HepG2 (cell line): ENCODE data around the gene SYNDIG1. TPM values are rescaled to one million over a fixed set of nuclear protein-coding genes. Genes with fewer than 3 reads are reported as not detected.

ENCODE experiments used
- ATAC-seq: fragments of 200-7000 bp; cut with Tn5 transposase; 3 replicates; pipeline ENCODE4 v1.9.1; 2020; ENCODE audit warnings: mild to moderate bottlenecking, moderate library complexity
- BruUV-seq: library from RNA; stranded (reverse); fragments of 400-500 nt; replicated peaks from 2 replicates; lab custom pipeline; 2021; lab: Mats Ljungman, UMichigan
- CTCF ChIA-PET: fragments of 300-600 bp; formaldehyde crosslinking; extraction: SDS; loops from one replicate; lab custom pipeline; 2021; ENCODE audit warnings: low total read pairs, inconsistent platforms, low intra/inter-chr PET ratio; lab: Yijun Ruan, JAX
- POLR2A ChIA-PET: fragments of 350-600 bp; sonication (Branson Sonifier 250); formaldehyde crosslinking; loops from one replicate; lab custom pipeline; 2020; ENCODE audit warnings: antibody characterized with exemption, inconsistent platforms; lab: Yijun Ruan, JAX
- DNase-seq: peaks from one replicate; pipeline ENCODE4 v3.0.0-alpha.2; 2015; ENCODE audit warnings: low spot score
- FAIRE-seq: peaks from 3 replicates; lab custom pipeline; 2011; peaks lifted over from hg19 to GRCh38; lab: Jason Lieb, UNC
- H2AFZ ChIP-seq: one replicate; pipeline ENCODE4 v1.6.1; 2011; ENCODE audit warnings: low read length, inconsistent platforms
- H3K27ac ChIP-seq: fragments of 300-600 bp; 3 replicates; pipeline ENCODE4 v1.8.0; 2011; ENCODE audit warnings: mixed run types, mild to moderate bottlenecking, mixed read lengths, low read length, inconsistent platforms; ENCODE audit not compliant: insufficient read depth; ENCODE audit errors: extremely low read length
- H3K27me3 ChIP-seq, 2 experiments: fragments of 200-600 bp in 1 of 2; 2 replicates in 1 of 2; 3 replicates in 1 of 2; pipeline versions ENCODE4 v1.6.0 to v1.8.0; 2011; ENCODE audit warnings: low read length in 2 of 2, mild to moderate bottlenecking in 2 of 2, moderate library complexity in 2 of 2, inconsistent platforms in 1 of 2; ENCODE audit not compliant: insufficient read depth in 2 of 2, control insufficient read depth in 1 of 2
- H3K36me3 ChIP-seq, 2 experiments: fragments of 200-600 bp in 1 of 2; replicated peaks in 1 of 2; 2 replicates in 1 of 2; 3 replicates in 1 of 2; pipeline versions ENCODE4 v1.5.1 to v1.8.0; 2011; ENCODE audit warnings: low read length in 2 of 2, inconsistent platforms in 1 of 2; ENCODE audit not compliant: insufficient read depth in 2 of 2, control insufficient read depth in 1 of 2
- H3K4me1 ChIP-seq: 2 replicates; pipeline ENCODE4 v1.5.1; 2012; ENCODE audit warnings: low read length, inconsistent platforms; ENCODE audit not compliant: insufficient read depth
- H3K4me2 ChIP-seq: 2 replicates; pipeline ENCODE4 v1.6.0; 2011; ENCODE audit warnings: low read depth, low read length, inconsistent platforms
- H3K4me3 ChIP-seq, 3 experiments: fragments of 200-600 bp in 1 of 3; sonication (generic), shearing (Covaris generic) in 1 of 3; replicated peaks in 1 of 3; 2 replicates each; pipeline ENCODE4 v1.5.1; 2011 to 2016; ENCODE audit warnings: low read length in 3 of 3, inconsistent platforms in 2 of 3, low read depth in 2 of 3, mild to moderate bottlenecking in 2 of 3, control low read depth in 1 of 3, mixed read lengths in 1 of 3; ENCODE audit not compliant: insufficient read depth in 1 of 3
- H3K79me2 ChIP-seq: one replicate; pipeline ENCODE4 v1.6.1; 2011; ENCODE audit warnings: low read length, inconsistent platforms; ENCODE audit not compliant: insufficient read depth
- H3K9ac ChIP-seq: 2 replicates; pipeline ENCODE4 v1.6.0; 2011; ENCODE audit warnings: mild to moderate bottlenecking, low read depth, low read length, inconsistent platforms; ENCODE audit not compliant: insufficient read depth
- H3K9me3 ChIP-seq: 2 replicates; pipeline ENCODE4 v1.5.1; 2012; ENCODE audit warnings: mild to moderate bottlenecking, low read length
- H4K20me1 ChIP-seq: 2 replicates; pipeline ENCODE4 v1.6.0; 2011; ENCODE audit warnings: inconsistent platforms, mild to moderate bottlenecking, low read length, moderate library complexity; ENCODE audit not compliant: insufficient read depth
- HCFC1 ChIP-seq: fragments of 150-350 bp; IDR thresholded peaks from 2 replicates; pipeline ENCODE4 v1.6.1; 2014; ENCODE audit warnings: low read depth, low read length
- MAX ChIP-seq: IDR thresholded peaks from 2 replicates; pipeline ENCODE4 v1.6.1; 2012; ENCODE audit warnings: inconsistent platforms
- NONO ChIP-seq, 2 experiments: fragments of 450-650 bp in 1 of 2; sonication (generic) in 1 of 2; formaldehyde crosslinking in 1 of 2; IDR thresholded peaks in 1 of 2; conservative IDR thresholded peaks in 1 of 2; 2 replicates each; pipeline versions ENCODE4 v1.6.1 to v1.8.0; 2017 to 2022; ENCODE audit warnings: mild to moderate bottlenecking in 1 of 2, missing genetic modification reagents in 1 of 2, moderate library complexity in 1 of 2
- SMYD3 ChIP-seq: sonication (generic); formaldehyde crosslinking; IDR thresholded peaks from 2 replicates; pipeline ENCODE4 v1.8.1; 2023; ENCODE audit warnings: mild to moderate bottlenecking, missing genetic modification reagents
- SP5 ChIP-seq: IDR thresholded peaks from 2 replicates; pipeline ENCODE4 v1.6.1; 2016; ENCODE audit warnings: low read depth, borderline replicate concordance
- TRIM22 ChIP-seq: fragments of 450-650 bp; IDR thresholded peaks from 2 replicates; pipeline ENCODE4 v1.6.1; 2017
- ZNF446 ChIP-seq: sonication (generic); formaldehyde crosslinking; IDR thresholded peaks from 2 replicates; pipeline ENCODE4 v1.5.0; 2020; ENCODE audit warnings: mild to moderate bottlenecking, missing genetic modification reagents
- WGBS: methylation state at CpG from one replicate; pipeline ENCODE4 v1.1.6; 2017; ENCODE audit warnings: low lambda C conversion rate; 5-methylcytosine and 5-hydroxymethylcytosine counted together
- in situ Hi-C: cut with HindIII; loops from 2 replicates; pipeline ENCODE4 v1.10.0; 2017; ENCODE audit warnings: low pct_unique_long_range_greater_than_20kb; ENCODE audit not compliant: extremely low pct_ligation_motif_present
- intact Hi-C: fragments of 100-400 bp; cut with micrococcal nuclease; formaldehyde crosslinking; loops from one replicate; pipeline ENCODE4 v1.10.0; 2022; ENCODE audit not compliant: unreplicated experiment
- polyA plus RNA-seq, 8 experiments: library from polyadenylated mRNA; depleted of rRNA in 3 of 8; stranded (reverse) in 7 of 8; unstranded in 1 of 8; fragments of >200 nt; fragmentation: Illumina TruSeq in 4 of 8; extraction: Trizol in 4 of 8; gene quantifications; 2 replicates each; pipeline versions ENCODE4 v1.2.1 to v1.2.3, GENCODE V29; 2011 to 2016; ENCODE audit warnings: low read depth in 4 of 8, missing spikeins in 1 of 8, mixed read lengths in 1 of 8; ENCODE audit not compliant: insufficient read depth in 1 of 8
- total RNA-seq, 5 experiments: library from RNA; depleted of rRNA; stranded (reverse); fragments of >200 nt; fragmentation: Illumina TruSeq; extraction: Trizol; gene quantifications; 2 replicates each; pipeline ENCODE4 v1.2.3, GENCODE V29; 2016; ENCODE audit warnings: low read depth in 1 of 5
- TF ChIP-seq, protein P1 (sequence below): sonication (generic); formaldehyde crosslinking; IDR thresholded peaks from 2 replicates; pipeline ENCODE4 v1.5.1; 2020; ENCODE audit warnings: mild to moderate bottlenecking, missing genetic modification reagents, borderline replicate concordance

SYNDIG1 gene
- total and polyA plus RNA-seq, 2 of the 13 experiments (the other 11 are each of a cell fraction or from before 2014, with no cell fraction given) = not detected

DNA sequence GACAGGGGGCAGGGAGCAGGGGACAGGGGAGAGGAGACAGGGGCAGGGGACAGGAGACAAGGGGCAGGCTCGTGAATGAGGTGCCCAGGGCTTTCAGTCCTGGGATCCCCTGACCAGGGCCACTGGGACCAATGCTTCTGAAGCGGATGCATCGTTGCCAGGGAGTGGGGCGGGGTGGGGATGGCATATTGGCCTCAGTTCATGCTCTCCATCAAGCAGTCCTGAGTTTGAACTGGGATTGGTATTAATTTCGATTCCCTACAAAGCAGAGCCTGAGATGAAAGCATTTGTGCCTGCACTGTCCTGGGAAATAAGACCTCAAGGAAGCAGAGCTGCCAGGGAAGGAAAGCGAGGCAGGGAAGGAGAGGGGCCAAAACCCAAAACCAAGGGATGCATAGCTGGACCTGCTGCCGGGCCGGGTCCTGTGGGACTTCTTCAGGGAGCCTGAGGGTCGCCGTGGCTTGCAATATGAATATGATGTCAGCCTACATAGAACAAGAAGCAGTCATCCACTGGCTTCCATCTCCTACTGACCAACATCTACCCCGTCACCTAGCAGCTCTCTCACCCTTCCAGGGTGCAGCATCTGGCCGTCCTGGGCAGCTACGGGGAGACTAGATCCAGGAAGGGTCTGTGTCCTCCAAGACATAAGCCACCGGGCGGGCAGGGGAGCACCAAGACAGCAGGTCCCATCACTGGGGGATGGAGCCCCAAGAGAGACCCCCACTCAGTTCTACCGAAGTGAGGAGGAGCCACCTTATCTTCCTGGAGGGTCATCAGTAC lies 233.3 kb downstream of the SYNDIG1 start:
- CTCF ChIA-PET = no interaction called here
- no peak overlapping the region for H3K4me3 ChIP-seq
- no TSS peak for BruUV-seq
- intact Hi-C loops (no loop called here), in situ Hi-C loops (no loop called here)
- H3K4me2 ChIP-seq = no peak overlapping the region
- no peak overlapping the region for H3K27ac ChIP-seq
- DNase-seq = no peak
- H3K79me2 ChIP-seq = no peaks in the 10 kb centered on the region
- 8% methylated on average over 16 of the region's 16 CpGs for WGBS
- no peak for ATAC-seq
- no peaks in the 10 kb centered on the region for H3K4me1 ChIP-seq
- POLR2A ChIA-PET = no interaction called here
- TF ChIP-seq NONO (IDR thresholded peaks at IDR 0.05) (no peak), NONO (CRISPR knock-in tag; conservative IDR thresholded peaks at IDR 0.05) (no peak), SMYD3 (CRISPR knock-in tag) (no peak), ZNF446 (CRISPR knock-in tag) (no peak), SP5 (CRISPR knock-in tag) (no peak), MAX (no peak), HCFC1 (no peak), TRIM22 (no peak)
- TF ChIP-seq, protein P1, sequence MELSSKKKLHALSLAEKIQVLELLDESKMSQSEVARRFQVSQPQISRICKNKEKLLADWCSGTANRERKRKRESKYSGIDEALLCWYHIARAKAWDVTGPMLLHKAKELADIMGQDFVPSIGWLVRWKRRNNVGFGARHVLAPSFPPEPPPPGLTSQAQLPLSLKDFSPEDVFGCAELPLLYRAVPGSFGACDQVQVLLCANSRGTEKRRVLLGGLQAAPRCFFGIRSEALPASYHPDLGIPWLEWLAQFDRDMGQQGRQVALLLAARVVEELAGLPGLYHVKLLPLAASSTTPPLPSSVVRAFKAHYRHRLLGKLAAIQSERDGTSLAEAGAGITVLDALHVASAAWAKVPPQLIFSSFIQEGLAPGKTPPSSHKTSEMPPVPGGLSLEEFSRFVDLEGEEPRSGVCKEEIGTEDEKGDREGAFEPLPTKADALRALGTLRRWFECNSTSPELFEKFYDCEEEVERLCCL (CRISPR knock-in tag) = no peak
- no peak overlapping the region for H2AFZ ChIP-seq
- no peak overlapping the region for H3K9ac ChIP-seq
- no peaks in the 10 kb centered on the region for H3K9me3 ChIP-seq
- H3K36me3 ChIP-seq = no peaks in the 10 kb centered on the region
- no peak for FAIRE-seq
- H4K20me1 ChIP-seq = no peaks in the 10 kb centered on the region
- peaks cover 0 to 19% of the 10 kb centered on the region in 2 experiments; a peak in 3 of 5 replicates for H3K27me3 ChIP-seq
